HG03097 (cell line): ENCODE data around the gene CCDC78.
"Not testable (repeated sequence)": the region's sequence is repeated elsewhere in the genome, so short reads cannot be mapped to it uniquely, and the experiment has no call there.

ENCODE experiments used
- ATAC-seq: cut with Tn5 transposase; IDR thresholded peaks from one replicate; pipeline ENCODE4 v1.9.1; 2021; ENCODE audit not compliant: unreplicated experiment, low FRiP score

CCDC78 gene

GRCh38 chr16:714558-715476 lies 11.4 kb downstream of the CCDC78 start, which contains the start of gene METRN:
Gene METRN, plus strand, starts transcription at chr16:715118. Its CDS starts 172 bp downstream, at chr16:715290.
- peak; percentile 47 for ATAC-seq

- ATAC-seq, result no peak
Observed at GRCh38 chr16:714079-714478, 12.2 kb downstream of the CCDC78 start.

- ATAC-seq, result not testable (repeated sequence)
Observed at GRCh38 chr16:712740-713250, 13.4 kb downstream of the CCDC78 start.

GRCh38 chr16:711548-712320 lies 14.5 kb downstream of the CCDC78 start:
- ATAC-seq, result no peak

GRCh38 chr16:711084-711483 lies 15.2 kb downstream of the CCDC78 start:
- no peak for ATAC-seq

DNA sequence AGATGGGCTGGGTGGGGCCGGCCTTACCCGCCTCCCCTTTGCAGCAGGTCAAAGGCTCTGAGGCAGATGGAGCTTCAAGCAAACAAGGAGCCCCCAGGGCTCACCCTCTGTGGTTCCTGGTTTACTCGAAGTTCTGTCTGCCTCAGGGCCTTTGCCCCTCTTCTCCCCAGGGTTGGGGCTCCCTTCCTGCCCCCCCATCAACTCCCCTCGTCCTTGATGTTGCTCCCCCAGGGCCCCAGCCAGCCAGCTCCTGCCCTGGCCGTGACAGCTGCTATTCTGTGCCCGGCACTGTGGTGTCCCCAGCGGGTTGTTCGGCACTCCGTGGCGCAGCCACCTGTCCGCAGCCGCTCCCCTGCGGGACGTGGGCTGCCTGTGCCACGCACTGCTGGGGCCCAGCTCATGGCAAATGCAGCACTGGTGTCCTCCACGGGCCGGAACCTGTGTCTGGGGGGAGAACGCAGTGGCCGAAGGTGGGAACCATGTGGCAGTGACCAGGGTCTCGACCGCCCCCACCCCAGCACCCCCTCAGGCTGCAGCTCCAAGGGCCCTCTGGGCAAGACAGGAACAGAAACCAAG lies 15.7 kb downstream of the CCDC78 start:
- ATAC-seq, result no peak

DNA sequence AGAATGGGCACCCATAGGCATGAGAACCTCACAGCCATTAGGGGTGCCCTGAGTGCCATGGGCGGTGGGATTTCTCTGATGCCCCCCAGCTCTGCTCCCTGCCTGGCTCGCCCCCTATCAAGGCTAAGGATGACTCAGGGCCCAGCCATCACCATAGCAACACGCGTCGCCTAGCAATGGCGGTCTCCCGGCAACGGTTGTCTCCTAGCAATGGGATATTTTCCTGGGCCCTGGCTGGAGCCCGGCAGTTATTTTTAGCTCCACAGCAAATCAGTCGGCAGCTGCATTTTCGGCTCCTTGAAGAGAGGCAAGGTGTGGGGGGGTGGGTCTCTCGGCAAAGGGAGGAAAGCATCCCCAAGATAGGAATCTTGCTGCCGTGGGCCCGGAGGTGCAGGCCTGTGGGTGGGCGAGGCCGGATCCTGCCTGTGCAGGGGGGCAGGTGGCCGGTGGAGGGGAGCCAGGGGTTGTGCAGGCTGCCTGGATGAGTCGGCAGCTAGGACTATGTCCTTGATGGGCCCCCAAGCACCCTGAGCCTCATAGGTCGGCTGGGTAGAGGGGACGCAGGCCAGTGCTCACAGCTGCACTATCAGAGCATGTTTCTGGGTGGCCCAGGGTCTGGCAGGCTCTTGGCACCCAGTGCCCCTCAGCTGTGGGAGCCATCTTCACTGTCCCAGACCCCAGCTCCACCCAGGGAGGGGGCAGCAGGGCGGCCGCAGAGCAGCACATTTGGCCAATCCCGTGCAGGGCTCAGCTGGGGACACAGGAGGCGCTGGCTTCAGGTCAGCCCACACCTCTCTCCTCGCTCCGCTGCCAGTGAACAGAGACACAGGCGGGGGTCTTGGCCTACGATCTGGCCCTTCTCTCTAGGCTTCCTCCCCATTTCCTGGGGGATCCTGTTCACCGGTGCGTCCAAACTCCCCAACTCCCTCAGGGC lies 16.4 kb downstream of the CCDC78 start:
- no peak for ATAC-seq

DNA sequence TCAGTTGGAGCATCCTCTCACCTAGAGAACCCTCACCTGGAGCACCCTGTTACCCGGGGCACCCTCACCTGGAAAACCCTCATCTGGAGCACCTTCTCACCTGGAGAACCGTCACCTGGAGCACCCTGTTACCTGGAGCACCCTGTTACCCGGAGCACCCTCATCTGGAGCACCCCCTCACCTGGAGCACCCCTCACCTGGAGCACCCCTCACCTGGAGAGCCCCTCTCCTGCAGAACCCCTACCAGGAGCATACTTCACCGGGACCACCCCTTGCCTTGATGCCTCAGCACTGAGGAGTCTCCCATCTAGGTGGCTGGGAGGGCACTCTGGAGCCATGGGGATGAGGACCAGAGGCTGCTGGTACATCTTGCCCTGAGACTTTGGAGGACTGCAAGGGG lies 17.3 kb downstream of the CCDC78 start:
- no peak for ATAC-seq

GRCh38 chr16:708019-708418 lies 18.2 kb downstream of the CCDC78 start:
- no peak for ATAC-seq

DNA sequence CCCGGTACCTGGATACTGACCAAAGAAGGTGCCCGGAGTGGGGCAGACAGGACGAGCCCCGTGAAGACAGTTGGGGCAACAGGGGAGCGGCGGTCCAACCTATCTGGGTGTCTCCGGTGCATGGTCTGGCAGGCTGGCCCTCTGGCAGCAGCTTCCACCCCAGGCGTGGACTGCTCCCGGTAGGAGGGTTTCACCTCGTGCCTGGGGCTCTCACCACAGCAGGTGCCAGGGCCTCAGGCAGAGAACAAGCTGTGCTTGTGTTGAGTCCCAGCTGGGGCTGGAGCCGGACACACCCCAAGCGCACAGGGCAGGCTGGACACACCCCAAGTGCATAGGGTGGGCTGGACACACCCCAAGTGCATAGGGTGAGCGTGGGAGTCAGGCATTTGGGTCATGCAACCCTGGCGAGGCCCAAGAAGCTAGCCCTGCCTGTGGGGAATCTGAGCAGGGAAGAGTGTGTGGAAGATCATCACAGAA lies 19.1 kb downstream of the CCDC78 start:
- no peak for ATAC-seq

DNA sequence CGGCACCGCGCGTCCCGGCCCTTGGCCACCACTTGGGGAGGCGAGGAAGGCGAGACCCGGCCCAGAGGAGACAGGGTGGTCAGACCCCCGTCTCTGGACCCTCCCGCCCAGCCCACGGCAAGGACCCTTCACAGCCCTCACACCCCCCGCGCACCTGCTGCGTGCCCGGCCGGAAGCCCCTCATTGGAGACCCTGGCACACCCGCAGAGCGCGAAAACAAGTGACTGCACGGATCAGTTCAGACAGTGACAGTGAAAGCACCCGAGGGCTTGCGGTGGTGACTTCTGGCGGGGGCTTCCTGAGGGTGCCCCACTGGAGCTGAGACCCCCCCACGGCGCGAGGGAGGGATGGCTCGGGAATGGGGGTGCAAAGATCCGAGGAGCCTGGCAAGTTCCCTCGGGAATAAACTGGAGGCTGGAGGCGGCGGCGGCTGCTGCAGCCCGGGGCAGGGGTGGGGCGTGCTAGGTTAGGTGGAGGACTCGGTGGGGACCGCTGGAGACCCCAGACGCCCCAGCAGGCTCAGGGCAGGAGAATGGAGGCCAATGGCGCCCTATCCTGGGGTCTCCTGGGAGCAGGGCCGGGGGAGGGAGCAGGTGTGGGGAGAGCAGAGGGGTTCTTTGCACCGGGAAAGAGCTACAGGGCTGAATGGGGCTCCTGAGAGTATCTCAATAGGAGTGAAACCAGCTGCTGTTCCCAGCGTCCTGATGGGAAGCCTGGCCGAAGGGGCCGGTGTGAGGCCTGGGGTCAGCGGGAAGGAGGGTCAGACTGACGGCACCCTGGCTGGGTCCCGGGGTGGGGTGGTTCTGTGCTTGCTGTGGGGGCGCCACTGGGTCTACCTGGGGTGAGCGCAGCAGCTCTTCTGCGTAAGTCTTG lies 19.8 kb downstream of the CCDC78 start:
- no peak for ATAC-seq

GRCh38 chr16:705431-706188 lies 20.6 kb downstream of the CCDC78 start, which contains the start of gene FBXL16:
Gene FBXL16, minus strand, starts transcription at chr16:705801. Its CDS starts 8,396 bp downstream, at chr16:697405.
- ATAC-seq, result no peak

DNA sequence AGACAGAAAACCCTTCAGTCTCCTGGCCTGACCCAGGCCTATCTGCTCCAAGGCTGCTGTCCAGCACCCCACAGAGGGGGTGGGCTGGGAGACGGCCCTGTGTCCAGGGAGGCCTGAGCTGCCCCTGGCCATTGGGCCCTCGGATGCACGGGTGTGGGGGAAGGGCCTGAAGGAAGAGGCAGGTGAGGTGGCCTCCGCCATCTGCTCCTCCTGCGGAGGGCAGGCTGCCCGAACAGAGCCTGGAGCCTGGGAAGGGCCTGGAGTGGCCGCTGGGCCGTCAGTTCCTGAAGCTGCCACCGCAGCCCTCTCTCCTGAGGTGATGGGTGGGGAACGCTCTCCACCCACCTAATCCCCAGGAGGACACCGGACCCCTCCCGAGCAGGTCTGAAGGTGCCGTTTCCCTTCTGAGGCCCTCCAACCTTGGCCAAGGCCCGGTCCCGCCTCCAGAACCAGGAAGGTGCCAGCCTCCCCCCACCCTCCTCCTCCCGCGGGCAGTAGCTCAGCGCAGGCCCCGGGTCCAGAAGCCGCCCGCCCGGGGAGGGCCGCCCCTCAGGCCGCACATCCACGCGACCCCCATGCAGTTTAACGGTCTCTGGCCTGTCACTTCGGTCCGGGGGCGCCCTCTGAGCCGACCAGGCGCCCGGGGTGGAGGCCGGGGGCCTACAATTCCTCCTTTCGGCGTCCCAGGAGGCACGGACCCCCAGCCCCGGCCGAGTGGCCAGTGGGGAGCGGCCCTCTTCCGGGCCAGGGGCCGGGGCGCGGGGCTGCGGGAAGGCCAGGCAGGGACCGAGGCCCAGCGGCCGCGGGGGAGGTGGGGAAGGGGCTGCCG lies 21.5 kb downstream of the CCDC78 start:
- ATAC-seq, result no peak

DNA sequence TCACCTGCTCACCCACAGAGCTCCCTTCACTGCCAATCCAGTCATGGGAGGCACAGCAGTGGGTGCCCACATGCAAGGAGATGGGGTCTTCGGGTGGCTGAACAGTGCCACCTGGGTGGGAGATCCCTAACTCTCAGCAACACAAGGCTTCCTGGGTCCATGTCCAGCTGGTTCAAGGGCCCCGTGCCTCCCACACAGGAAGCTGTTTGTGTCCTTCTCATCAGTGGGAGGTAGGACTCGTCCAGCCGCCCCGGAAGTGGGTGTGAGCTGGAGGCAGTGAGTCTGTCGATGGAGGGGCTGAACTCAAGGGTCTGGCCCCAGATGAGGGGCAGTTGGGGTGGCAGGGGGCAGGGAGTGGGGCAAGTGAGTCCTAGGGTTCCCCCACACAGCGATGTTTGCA lies 22.2 kb downstream of the CCDC78 start:
- no peak for ATAC-seq

DNA sequence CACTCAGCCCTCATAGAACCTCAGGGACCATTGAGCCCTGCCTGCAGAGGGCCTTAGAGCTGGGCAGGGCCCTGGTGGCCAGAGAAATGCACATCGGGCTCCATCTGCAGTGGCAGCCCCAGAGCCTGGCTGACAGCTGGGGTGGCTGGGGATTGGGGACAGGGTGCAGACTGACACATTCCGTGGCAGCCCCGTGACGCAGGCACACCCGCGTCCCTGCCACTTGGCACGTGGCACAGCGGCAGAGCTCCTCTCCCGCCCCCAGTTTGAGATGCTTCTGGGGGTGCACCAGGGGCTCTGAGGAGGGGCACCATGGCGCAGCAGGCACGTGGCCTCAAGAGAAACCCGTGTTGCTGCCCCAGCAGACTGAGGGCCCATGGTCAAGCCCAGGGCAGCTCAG lies 22.8 kb downstream of the CCDC78 start:
- no peak for ATAC-seq

DNA sequence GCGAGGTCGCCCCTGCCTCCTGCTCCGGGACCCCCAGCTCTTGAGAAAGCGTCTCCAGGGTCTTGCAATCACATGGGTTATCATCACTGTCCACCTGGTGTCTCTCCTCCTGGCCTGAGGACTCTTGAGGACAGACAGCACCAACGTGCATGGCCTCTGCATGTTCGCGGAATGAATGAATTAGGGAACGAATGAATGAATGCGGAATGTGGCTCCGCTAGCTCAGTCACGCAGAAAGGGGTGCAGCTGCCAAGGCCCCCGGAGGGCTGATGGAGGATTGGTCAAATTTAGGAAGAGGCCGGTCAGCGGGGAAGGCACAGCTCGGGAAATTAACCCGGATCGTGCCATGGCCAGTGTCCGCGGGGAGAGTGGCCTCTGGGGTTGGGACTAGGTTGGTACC lies 23.9 kb downstream of the CCDC78 start:
- no peak for ATAC-seq
